ENCODE measurements around the gene TCERG1L.

TCERG1L gene

DNA sequence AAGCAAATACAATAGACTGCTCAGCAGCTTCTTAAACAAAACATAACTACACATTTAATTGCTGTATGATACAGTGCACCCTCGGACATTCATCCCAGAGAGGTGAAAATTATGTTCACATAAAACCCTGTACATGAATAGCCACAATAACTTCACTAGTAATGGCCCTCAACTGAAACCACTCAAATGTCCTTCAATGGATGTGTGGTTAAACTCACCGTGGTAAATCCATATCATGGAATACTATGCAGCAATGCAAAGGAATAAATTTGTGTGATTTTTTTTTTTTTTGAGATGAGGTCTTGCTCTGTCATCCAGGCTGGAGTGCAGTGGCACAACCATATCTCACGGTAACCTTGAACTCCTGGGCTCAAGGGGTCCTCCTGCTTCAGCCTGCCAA lies 252.7 kb downstream of the TCERG1L start:
- Histone ChIP-seq H3K9ac (ENCODE audit: low read length) (no peak overlapping the region), H3K36me3 (ENCODE audit: control insufficient read depth, insufficient read depth, low read length) (no peaks in the 10 kb centered on the region), H3K27me3 (ENCODE audit: control insufficient read depth, insufficient read depth, low read length) (no peaks in the 10 kb centered on the region), H3K4me3 (ENCODE audit: low read length) (no peak overlapping the region), H3K4me1 (ENCODE audit: control insufficient read depth, insufficient read depth, low read length) (no peaks in the 10 kb centered on the region), H3K27ac (ENCODE audit: low read depth, low read length) (no peak overlapping the region)

DNA sequence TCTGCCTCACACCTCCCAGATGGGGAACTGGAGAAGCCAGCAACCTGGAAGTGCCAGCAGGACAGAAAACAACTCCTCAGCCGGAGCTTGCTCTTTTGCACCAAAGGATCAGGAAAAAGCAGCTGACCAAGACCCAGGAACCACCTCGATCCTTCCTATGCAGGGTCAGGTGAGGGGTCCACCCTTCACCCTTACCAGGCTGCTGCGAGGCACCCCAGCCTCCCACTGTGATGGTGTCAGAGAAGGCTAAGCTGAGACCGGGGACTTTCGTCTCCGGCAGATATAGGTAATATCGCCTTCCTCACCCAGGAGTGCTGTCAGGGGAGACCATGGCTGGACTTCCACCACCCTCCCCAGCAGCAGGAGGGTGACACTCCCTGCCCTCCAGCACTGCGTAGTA lies 254.7 kb downstream of the TCERG1L start:
- Histone ChIP-seq H3K4me3 (ENCODE audit: low read length) (no peak overlapping the region), H3K27me3 (ENCODE audit: control insufficient read depth, insufficient read depth, low read length) (no peaks in the 10 kb centered on the region), H3K9ac (ENCODE audit: low read length) (no peak overlapping the region), H3K27ac (ENCODE audit: low read depth, low read length) (no peak overlapping the region), H3K4me1 (ENCODE audit: control insufficient read depth, insufficient read depth, low read length) (no peaks in the 10 kb centered on the region), H3K36me3 (ENCODE audit: control insufficient read depth, insufficient read depth, low read length) (no peaks in the 10 kb centered on the region)

DNA sequence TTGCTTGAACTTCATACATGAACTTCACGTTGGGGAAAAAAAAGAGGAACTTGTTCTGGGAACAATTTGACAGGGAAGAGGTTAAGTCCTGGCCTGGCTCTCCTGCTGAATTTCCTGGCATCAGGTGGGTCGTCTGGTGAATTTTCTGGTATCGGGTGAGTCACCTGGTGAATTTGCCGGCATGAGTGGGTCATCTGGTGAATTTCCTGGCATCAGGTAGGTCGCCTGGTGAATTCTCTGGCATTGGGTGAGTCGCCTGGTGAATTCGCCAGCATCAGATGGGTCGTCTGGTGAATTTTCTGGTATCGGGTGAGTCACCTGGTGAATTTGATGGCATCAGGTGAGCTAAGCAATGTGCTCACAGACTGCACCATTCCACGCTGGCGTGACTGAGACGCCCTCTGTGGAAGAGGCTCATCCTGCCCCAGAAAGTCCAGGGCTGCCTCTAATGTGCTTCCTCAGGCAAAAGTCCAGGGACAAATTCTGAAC lies 255.4 kb downstream of the TCERG1L start:
- H3K27ac ChIP-seq (ENCODE audit: low read depth, low read length), result no peak overlapping the region
- no peaks in the 10 kb centered on the region for H3K27me3 ChIP-seq (ENCODE audit: control insufficient read depth, insufficient read depth, low read length)
- no peaks in the 10 kb centered on the region for H3K36me3 ChIP-seq (ENCODE audit: control insufficient read depth, insufficient read depth, low read length)
- no peaks in the 10 kb centered on the region for H3K4me1 ChIP-seq (ENCODE audit: control insufficient read depth, insufficient read depth, low read length)
- no peak overlapping the region for H3K9ac ChIP-seq (ENCODE audit: low read length)
- no peak overlapping the region for H3K4me3 ChIP-seq (ENCODE audit: low read length)

DNA sequence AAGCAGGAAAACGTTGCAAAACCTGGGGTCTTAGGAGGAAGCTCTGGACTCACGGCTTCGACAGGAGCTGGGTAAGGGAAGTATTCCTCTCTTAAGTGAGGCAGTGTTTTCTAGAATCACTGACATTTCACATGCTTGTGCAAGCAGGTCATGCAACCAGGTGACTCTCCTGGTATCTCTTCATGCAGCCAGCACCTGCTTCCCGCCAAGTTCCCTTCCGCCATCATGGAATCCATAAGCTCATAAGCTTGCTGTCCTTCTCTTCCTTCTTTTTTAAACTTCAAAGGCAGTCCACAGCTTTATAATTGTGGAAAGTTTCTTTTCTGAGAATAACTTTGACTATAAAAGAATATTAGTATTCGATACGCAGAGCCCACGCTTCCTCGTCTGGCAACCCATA lies 256.1 kb downstream of the TCERG1L start:
- no peak overlapping the region for H3K9ac ChIP-seq (ENCODE audit: low read length)

DNA sequence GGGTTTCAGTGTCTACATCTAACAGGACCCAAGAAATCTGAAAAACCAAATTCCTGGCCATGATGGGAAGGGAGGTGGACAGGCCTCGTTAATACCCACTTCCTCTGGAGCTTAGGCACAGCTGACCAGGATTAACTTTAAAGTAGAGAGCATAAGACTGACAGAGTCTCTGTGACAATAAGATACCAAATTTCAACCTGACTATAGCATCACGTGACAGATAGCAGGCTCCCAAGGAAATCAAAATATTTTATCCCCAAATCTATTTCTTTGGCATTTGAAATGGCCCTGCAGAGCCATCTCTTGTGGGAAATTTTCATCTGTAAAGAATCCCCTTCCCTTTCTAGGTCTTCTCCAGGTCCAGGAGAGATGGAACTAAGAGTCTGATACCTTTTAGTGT lies 258.3 kb downstream of the TCERG1L start:
- no peaks in the 10 kb centered on the region for H3K27me3 ChIP-seq (ENCODE audit: control insufficient read depth, insufficient read depth, low read length)
- H3K4me1 ChIP-seq (ENCODE audit: control insufficient read depth, insufficient read depth, low read length), result no peaks in the 10 kb centered on the region
- H3K9ac ChIP-seq (ENCODE audit: low read length), result no peak overlapping the region
- H3K4me3 ChIP-seq (ENCODE audit: low read length), result no peak overlapping the region
- no peaks in the 10 kb centered on the region for H3K36me3 ChIP-seq (ENCODE audit: control insufficient read depth, insufficient read depth, low read length)
- H3K27ac ChIP-seq (ENCODE audit: low read depth, low read length), result no peak overlapping the region

More for the DNA sequence above, 256.1 kb downstream of the TCERG1L start:
- Histone ChIP-seq H3K36me3 (ENCODE audit: control insufficient read depth, insufficient read depth, low read length) (no peaks in the 10 kb centered on the region), H3K27ac (ENCODE audit: low read depth, low read length) (no peak overlapping the region), H3K27me3 (ENCODE audit: control insufficient read depth, insufficient read depth, low read length) (no peaks in the 10 kb centered on the region), H3K4me1 (ENCODE audit: control insufficient read depth, insufficient read depth, low read length) (no peaks in the 10 kb centered on the region), H3K4me3 (ENCODE audit: low read length) (no peak overlapping the region)

DNA sequence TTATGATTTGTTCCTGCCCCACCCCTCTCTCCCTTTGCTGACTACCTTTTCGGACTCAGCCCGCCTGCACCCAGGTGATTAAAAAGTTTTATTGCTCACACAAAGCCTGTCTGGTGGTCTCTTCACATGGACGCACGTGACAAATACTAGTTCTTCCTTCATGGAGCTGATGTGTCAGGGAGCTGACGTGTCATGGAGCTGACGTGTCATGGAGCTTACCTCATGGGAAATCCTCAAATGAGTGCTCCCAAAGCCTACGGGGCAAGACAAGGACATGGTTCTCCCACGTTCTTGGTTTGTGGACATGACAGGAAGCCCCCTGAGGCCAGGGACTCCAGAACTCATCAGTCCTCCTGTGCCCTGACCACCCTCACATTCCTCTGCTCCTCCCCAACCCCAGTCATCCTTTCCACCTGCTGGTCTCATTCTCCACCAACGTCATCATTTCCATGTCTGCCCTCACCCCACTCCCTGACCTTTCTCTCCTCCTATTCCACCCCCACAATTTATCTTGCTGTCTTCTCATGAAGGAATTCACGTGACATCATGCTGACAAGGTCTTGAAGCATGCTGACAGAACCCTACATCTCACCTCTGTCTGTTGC lies 261.3 kb downstream of the TCERG1L start:
- Histone ChIP-seq H3K4me3 (ENCODE audit: low read length) (no peak overlapping the region), H3K27me3 (ENCODE audit: control insufficient read depth, insufficient read depth, low read length) (no peaks in the 10 kb centered on the region)

DNA sequence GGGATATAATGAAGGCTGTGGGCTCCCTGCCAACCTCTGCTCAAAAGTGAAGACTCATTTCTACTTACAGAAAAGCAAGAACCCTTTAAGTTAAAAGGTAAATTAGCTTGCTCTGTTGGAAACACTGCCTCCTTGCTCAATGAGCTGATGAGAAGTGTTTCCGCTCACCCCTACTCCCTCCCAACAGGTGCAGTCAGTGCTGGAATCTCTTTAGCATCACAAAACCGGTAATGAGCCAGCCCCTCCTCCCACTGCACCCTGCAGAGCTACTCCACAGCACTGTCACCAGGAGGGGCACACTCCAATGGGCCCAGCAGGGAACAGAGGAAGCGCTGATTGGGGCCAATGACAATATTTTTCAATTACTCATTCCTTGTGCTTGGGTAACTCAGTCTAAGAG lies 262.5 kb downstream of the TCERG1L start:
- H3K4me3 ChIP-seq (ENCODE audit: low read length), result no peak overlapping the region
- no peaks in the 10 kb centered on the region for H3K27me3 ChIP-seq (ENCODE audit: control insufficient read depth, insufficient read depth, low read length)

More for the DNA sequence above, 261.3 kb downstream of the TCERG1L start:
- no peak overlapping the region for H3K27ac ChIP-seq (ENCODE audit: low read depth, low read length)
- no peaks in the 10 kb centered on the region for H3K36me3 ChIP-seq (ENCODE audit: control insufficient read depth, insufficient read depth, low read length)
- no peak overlapping the region for H3K9ac ChIP-seq (ENCODE audit: low read length)
- no peaks in the 10 kb centered on the region for H3K4me1 ChIP-seq (ENCODE audit: control insufficient read depth, insufficient read depth, low read length)

DNA sequence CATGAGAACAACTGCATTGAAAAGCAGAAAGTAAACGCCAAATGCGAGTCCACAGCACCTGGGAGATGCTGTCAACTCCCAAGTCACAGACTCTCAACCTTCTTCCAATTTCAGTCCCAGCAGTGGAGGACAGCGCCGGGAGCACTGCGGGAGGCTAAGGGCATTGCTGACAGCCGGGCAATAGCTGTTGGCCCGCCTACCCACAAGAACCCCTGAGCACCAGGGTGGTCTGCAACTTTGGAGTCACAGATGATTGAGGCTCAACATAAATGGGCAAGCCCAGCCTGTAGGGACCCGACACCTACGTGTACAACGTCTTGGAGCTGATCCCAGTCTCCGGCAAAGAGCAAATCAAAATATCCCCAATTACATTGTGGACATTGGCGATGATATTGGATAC lies 262.9 kb downstream of the TCERG1L start:
- Histone ChIP-seq H3K4me3 (ENCODE audit: low read length) (no peak overlapping the region), H3K9ac (ENCODE audit: low read length) (no peak overlapping the region), H3K36me3 (ENCODE audit: control insufficient read depth, insufficient read depth, low read length) (no peaks in the 10 kb centered on the region), H3K27ac (ENCODE audit: low read depth, low read length) (no peak overlapping the region), H3K27me3 (ENCODE audit: control insufficient read depth, insufficient read depth, low read length) (no peaks in the 10 kb centered on the region), H3K4me1 (ENCODE audit: control insufficient read depth, insufficient read depth, low read length) (no peaks in the 10 kb centered on the region)

More for the DNA sequence above, 262.5 kb downstream of the TCERG1L start:
- H3K27ac ChIP-seq (ENCODE audit: low read depth, low read length), result no peak overlapping the region
- H3K36me3 ChIP-seq (ENCODE audit: control insufficient read depth, insufficient read depth, low read length), result no peaks in the 10 kb centered on the region
- H3K9ac ChIP-seq (ENCODE audit: low read length), result no peak overlapping the region
- no peaks in the 10 kb centered on the region for H3K4me1 ChIP-seq (ENCODE audit: control insufficient read depth, insufficient read depth, low read length)

DNA sequence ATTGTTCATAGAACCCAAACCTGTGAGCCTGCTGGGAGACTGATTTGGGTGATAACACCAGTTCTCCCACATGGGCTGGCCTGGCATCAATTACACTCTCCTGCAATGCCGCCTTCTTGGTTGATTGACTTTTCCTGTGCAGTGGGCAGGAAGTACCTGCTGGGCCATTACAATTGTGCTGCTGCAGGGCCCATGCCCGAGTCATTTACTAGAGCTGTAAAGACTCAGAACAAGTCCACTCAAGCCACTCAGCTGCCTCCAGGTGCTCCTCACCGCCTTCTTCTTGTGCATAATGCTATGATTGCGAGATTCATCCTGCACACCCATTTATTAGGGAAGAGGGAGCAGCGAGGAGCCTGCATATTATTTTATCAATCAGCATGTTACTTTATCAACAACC lies 264.0 kb downstream of the TCERG1L start:
- Histone ChIP-seq H3K4me3 (ENCODE audit: low read length) (no peak overlapping the region), H3K36me3 (ENCODE audit: control insufficient read depth, insufficient read depth, low read length) (no peaks in the 10 kb centered on the region), H3K27me3 (ENCODE audit: control insufficient read depth, insufficient read depth, low read length) (no peaks in the 10 kb centered on the region), H3K4me1 (ENCODE audit: control insufficient read depth, insufficient read depth, low read length) (no peaks in the 10 kb centered on the region), H3K9ac (ENCODE audit: low read length) (no peak overlapping the region), H3K27ac (ENCODE audit: low read depth, low read length) (no peak overlapping the region)

DNA sequence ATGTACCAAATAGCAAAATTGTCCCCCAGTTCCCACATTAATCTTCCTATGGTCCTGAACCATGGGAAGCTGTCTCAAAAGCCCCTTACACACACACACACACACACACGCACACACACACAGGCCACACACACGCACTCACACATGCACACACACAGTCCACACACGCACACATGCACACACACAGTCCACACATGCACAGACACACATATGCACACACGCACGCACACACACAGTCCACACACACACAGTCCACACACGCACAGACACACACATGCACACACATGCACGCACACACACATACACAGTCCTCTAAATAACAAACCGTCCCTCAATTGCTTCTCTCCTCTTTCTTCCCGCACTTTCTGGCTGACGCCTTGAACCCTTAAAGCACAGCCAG lies 265.3 kb downstream of the TCERG1L start:
- Histone ChIP-seq H3K27me3 (ENCODE audit: control insufficient read depth, insufficient read depth, low read length) (no peaks in the 10 kb centered on the region), H3K9ac (ENCODE audit: low read length) (no peak overlapping the region), H3K4me3 (ENCODE audit: low read length) (no peak overlapping the region), H3K36me3 (ENCODE audit: control insufficient read depth, insufficient read depth, low read length) (no peaks in the 10 kb centered on the region), H3K4me1 (ENCODE audit: control insufficient read depth, insufficient read depth, low read length) (no peaks in the 10 kb centered on the region), H3K27ac (ENCODE audit: low read depth, low read length) (no peak overlapping the region)

DNA sequence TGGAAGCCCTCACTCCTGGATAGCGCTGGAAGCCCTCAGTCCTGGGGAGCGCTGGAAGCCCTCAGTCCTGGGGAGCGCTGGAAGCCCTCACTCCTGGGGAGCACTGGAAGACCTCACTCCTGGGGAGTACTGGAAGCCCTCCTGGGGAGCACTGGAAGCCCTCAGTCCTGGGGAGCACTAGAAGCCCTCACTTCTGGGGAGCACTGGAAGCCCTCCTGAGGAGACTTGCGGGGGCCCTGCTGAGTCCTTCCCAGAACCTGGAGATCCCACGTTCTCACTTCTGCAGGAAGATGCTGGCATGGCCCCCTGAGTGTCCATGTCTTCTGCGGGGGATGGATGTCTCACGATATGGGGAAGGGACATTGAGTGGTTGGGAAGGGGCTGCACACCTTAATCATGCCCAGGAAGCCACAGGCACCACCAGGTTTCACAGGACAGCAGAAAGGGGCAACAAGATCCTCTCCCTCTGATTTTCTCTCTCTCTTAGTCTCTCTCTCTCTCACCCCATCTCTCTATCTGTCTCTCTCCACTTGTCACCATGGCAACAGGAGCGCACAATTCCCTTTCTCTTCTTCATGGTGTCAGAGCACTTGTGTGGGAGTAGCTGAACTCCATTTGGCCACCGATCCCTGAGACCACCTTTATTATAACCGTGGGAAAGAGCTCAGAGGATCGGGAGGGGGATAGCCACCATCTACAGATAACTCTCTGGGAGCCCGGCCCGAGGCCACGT lies 267.0 kb downstream of the TCERG1L start:
- Histone ChIP-seq H3K9ac (ENCODE audit: low read length) (no peak overlapping the region), H3K4me1 (ENCODE audit: control insufficient read depth, insufficient read depth, low read length) (no peaks in the 10 kb centered on the region), H3K27ac (ENCODE audit: low read depth, low read length) (no peak overlapping the region), H3K4me3 (ENCODE audit: low read length) (no peak overlapping the region), H3K27me3 (ENCODE audit: control insufficient read depth, insufficient read depth, low read length) (no peaks in the 10 kb centered on the region), H3K36me3 (ENCODE audit: control insufficient read depth, insufficient read depth, low read length) (no peaks in the 10 kb centered on the region)

DNA sequence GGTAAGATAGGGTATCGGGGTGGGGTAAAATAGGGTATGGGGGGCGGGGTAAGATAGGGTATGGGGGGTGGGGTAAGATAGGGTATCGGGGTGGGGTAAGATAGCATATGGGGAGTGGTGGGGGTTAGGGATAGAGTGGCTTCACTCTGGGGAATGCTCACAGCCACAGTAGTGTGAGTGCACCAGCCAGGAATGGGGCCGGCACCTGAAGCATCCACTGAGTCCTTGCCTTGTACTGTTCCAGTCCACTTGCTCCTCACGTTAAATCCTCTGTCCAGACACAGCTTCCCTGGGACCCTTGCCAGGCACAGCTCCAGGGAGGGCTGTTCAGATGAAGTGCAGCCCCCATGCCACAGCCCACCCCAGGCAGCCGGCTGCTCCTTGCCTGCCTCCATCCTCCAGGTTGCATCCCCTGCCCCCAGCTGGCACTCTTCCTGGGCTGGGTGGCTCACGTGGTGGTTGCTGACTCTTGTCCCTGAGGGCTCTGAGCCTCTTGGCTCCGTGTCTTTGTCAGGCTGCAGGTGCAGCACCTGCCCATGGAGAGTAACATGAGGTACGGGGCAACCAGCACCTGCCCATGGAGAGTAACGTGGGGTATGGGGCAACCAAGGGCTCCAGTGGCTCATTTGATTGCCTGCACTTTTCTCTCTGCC lies 268.4 kb downstream of the TCERG1L start:
- no peak overlapping the region for H3K9ac ChIP-seq (ENCODE audit: low read length)
- no peaks in the 10 kb centered on the region for H3K4me1 ChIP-seq (ENCODE audit: control insufficient read depth, insufficient read depth, low read length)
- H3K27ac ChIP-seq (ENCODE audit: low read depth, low read length), result no peak overlapping the region
- H3K4me3 ChIP-seq (ENCODE audit: low read length), result no peak overlapping the region
- no peaks in the 10 kb centered on the region for H3K36me3 ChIP-seq (ENCODE audit: control insufficient read depth, insufficient read depth, low read length)
- no peaks in the 10 kb centered on the region for H3K27me3 ChIP-seq (ENCODE audit: control insufficient read depth, insufficient read depth, low read length)

Data from rectal smooth muscle tissue (tissue), 1 donor.